H1 (cell line): ENCODE measurements around the gene ASH1L. TPM values are rescaled to one million over a fixed set of nuclear protein-coding genes. Genes with fewer than 3 reads are reported as not detected.
"Not testable (repeated sequence)": the region's sequence is repeated elsewhere in the genome, so short reads cannot be mapped to it uniquely, and the experiment has no call there.

Experiments used
- CTCF ChIA-PET: fragments of 300-600 bp; sonication (Branson Sonifier 250); formaldehyde crosslinking; loops from one replicate; lab custom pipeline; 2021; ENCODE audit not compliant: partially characterized antibody; lab: Charles Lee
- POLR2A ChIA-PET: fragments of 300-600 bp; sonication (Branson Sonifier 250); formaldehyde crosslinking; loops from one replicate; lab custom pipeline; 2021; ENCODE audit warnings: inconsistent platforms; ENCODE audit not compliant: partially characterized antibody; lab: Charles Lee
- DNase-seq, 2 experiments: peaks; one replicate each; pipeline versions ENCODE4 v3.0.0 to v3.0.0-alpha.2; 2010 to 2022; ENCODE audit warnings: low spot score in 2 of 2, low read depth in 1 of 2, mixed read lengths in 1 of 2
- FAIRE-seq: peaks from 2 replicates; lab custom pipeline; 2011; peaks lifted over from hg19 to GRCh38; lab: Jason Lieb, UNC
- H2AFZ ChIP-seq: 2 replicates; pipeline ENCODE4 v1.8.1; 2012; ENCODE audit warnings: low read length, inconsistent platforms
- H2AK5ac ChIP-seq: 2 replicates; pipeline ENCODE4 v1.6.1; 2013; ENCODE audit warnings: low read depth, low read length
- H2BK120ac ChIP-seq: replicated peaks from 2 replicates; pipeline ENCODE3; 2013; ENCODE audit warnings: low read depth, low read length, inconsistent platforms
- H2BK12ac ChIP-seq: 2 replicates; pipeline ENCODE4 v1.6.1; 2013; ENCODE audit warnings: low read depth, low read length
- H2BK15ac ChIP-seq: 2 replicates; pipeline ENCODE4 v1.6.1; 2013; ENCODE audit warnings: low read length
- H2BK20ac ChIP-seq: 2 replicates; pipeline ENCODE4 v1.6.1; 2013; ENCODE audit warnings: low read length
- H2BK5ac ChIP-seq: 2 replicates; pipeline ENCODE4 v1.6.1; 2013; ENCODE audit warnings: low read depth, low read length
- H3K14ac ChIP-seq: 2 replicates; pipeline ENCODE4 v1.6.1; 2013; ENCODE audit warnings: inconsistent platforms; ENCODE audit not compliant: insufficient read length
- H3K18ac ChIP-seq: 2 replicates; pipeline ENCODE4 v1.6.1; 2013; ENCODE audit warnings: low read length; ENCODE audit errors: extremely low read depth
- H3K23ac ChIP-seq: 2 replicates; pipeline ENCODE4 v1.6.1; 2013; ENCODE audit warnings: inconsistent platforms; ENCODE audit not compliant: insufficient read length
- H3K23me2 ChIP-seq: 2 replicates; pipeline ENCODE4 v1.6.1; 2013; ENCODE audit warnings: low read depth, low read length
- H3K27ac ChIP-seq: 2 replicates; pipeline ENCODE4 v1.6.1; 2011; ENCODE audit warnings: low read depth, low read length, inconsistent platforms
- H3K27me3 ChIP-seq, 4 experiments: replicated peaks in 1 of 4; 1 replicate in 1 of 4; 2 replicates in 3 of 4; pipeline versions ENCODE4 v1.6.1 to v1.8.1; 2011 to 2013; ENCODE audit warnings: low read length in 3 of 4, mild to moderate bottlenecking in 3 of 4, inconsistent platforms in 2 of 4, mixed read lengths in 2 of 4, moderate library complexity in 1 of 4; ENCODE audit not compliant: control insufficient read depth in 3 of 4, insufficient read depth in 3 of 4; ENCODE audit errors: extremely low read depth in 1 of 4
- H3K36me3 ChIP-seq, 4 experiments: 2 replicates each; pipeline versions ENCODE4 v1.6.1 to v1.8.1; 2011 to 2013; ENCODE audit warnings: mild to moderate bottlenecking in 4 of 4, low read length in 3 of 4, moderate library complexity in 2 of 4, control low read depth in 1 of 4, inconsistent platforms in 1 of 4; ENCODE audit not compliant: insufficient read depth in 4 of 4, control insufficient read depth in 2 of 4
- H3K4ac ChIP-seq: replicated peaks from 2 replicates; pipeline ENCODE3; 2013; ENCODE audit warnings: low read length, low read depth, mixed read lengths, inconsistent platforms; ENCODE audit not compliant: insufficient read length
- H3K4me1 ChIP-seq, 4 experiments: replicated peaks in 1 of 4; 1 replicate in 1 of 4; 2 replicates in 3 of 4; pipeline versions ENCODE4 v1.6.1 to v1.8.1; 2011 to 2013; ENCODE audit warnings: low read length in 3 of 4, inconsistent platforms in 2 of 4, mixed read lengths in 1 of 4; ENCODE audit not compliant: insufficient read depth in 4 of 4, control insufficient read depth in 3 of 4
- H3K4me2 ChIP-seq, 2 experiments: 2 replicates each; pipeline versions ENCODE4 v1.6.1 to v1.8.1; 2011 to 2013; ENCODE audit warnings: low read depth in 2 of 2, low read length in 2 of 2, control low read depth in 1 of 2, inconsistent platforms in 1 of 2, mild to moderate bottlenecking in 1 of 2; ENCODE audit not compliant: insufficient read depth in 1 of 2
- H3K4me3 ChIP-seq, 4 experiments: fragments of 200-600, 300-600 bp in 1 of 4; sonication (generic), shearing (Covaris generic), sonication (Bioruptor Twin) in 1 of 4; 2 replicates each; pipeline versions ENCODE4 v1.5.1 to v1.8.1; 2011 to 2016; ENCODE audit warnings: low read length in 4 of 4, low read depth in 3 of 4, control low read depth in 2 of 4, inconsistent platforms in 2 of 4, mild to moderate bottlenecking in 2 of 4, mixed read lengths in 1 of 4, moderate library complexity in 1 of 4; ENCODE audit not compliant: insufficient read depth in 2 of 4; ENCODE audit errors: extremely low read depth in 1 of 4
- H3K56ac ChIP-seq: replicated peaks from 2 replicates; pipeline ENCODE3; 2013; ENCODE audit warnings: low read depth, mild to moderate bottlenecking, mixed read lengths, low read length, inconsistent platforms; ENCODE audit not compliant: insufficient read length
- H3K79me1 ChIP-seq: 2 replicates; pipeline ENCODE4 v1.6.1; 2013; ENCODE audit warnings: low read depth, low read length, control low read depth
- H3K79me2 ChIP-seq, 2 experiments: 2 replicates each; pipeline versions ENCODE4 v1.6.1 to v1.8.1; 2012 to 2013; ENCODE audit warnings: low read length in 2 of 2, mild to moderate bottlenecking in 2 of 2, inconsistent platforms in 1 of 2; ENCODE audit not compliant: insufficient read depth in 2 of 2, control insufficient read depth in 1 of 2
- H3K9ac ChIP-seq, 4 experiments: replicated peaks in 1 of 4; 1 replicate in 1 of 4; 2 replicates in 3 of 4; pipeline versions ENCODE4 v1.6.1 to v1.8.1; 2011 to 2013; ENCODE audit warnings: low read depth in 3 of 4, low read length in 3 of 4, control low read depth in 2 of 4, mild to moderate bottlenecking in 2 of 4, moderate library complexity in 2 of 4, inconsistent platforms in 1 of 4; ENCODE audit errors: extremely low read depth in 1 of 4
- H3K9me3 ChIP-seq, 2 experiments: 2 replicates each; pipeline versions ENCODE4 v1.6.1 to v1.8.1; 2012 to 2013; ENCODE audit warnings: mild to moderate bottlenecking in 2 of 2, moderate library complexity in 2 of 2, control low read depth in 1 of 2, inconsistent platforms in 1 of 2, low read depth in 1 of 2, low read length in 1 of 2, mixed read lengths in 1 of 2; ENCODE audit not compliant: insufficient read depth in 2 of 2
- H4K20me1 ChIP-seq, 2 experiments: replicated peaks in 1 of 2; 2 replicates each; pipeline versions ENCODE3 to v1.8.1; 2011 to 2013; ENCODE audit warnings: inconsistent platforms in 2 of 2, low read length in 2 of 2, mild to moderate bottlenecking in 1 of 2; ENCODE audit not compliant: insufficient read depth in 2 of 2, control insufficient read depth in 1 of 2
- H4K5ac ChIP-seq: 2 replicates; pipeline ENCODE4 v1.6.1; 2013; ENCODE audit warnings: low read length, low read depth, mixed read lengths, inconsistent platforms; ENCODE audit not compliant: insufficient read length
- H4K8ac ChIP-seq: 2 replicates; pipeline ENCODE4 v1.8.0; 2013; ENCODE audit warnings: mild to moderate bottlenecking, moderate library complexity, low read length, inconsistent platforms; ENCODE audit not compliant: insufficient read depth; ENCODE audit errors: extremely low read depth
- H4K91ac ChIP-seq: replicated peaks from 2 replicates; pipeline ENCODE3; 2013; ENCODE audit warnings: low read length, mixed read lengths, inconsistent platforms; ENCODE audit not compliant: insufficient read length
- WGBS, 2 experiments: shearing (Covaris generic) in 1 of 2; methylation state at CpG; one replicate each; pipeline versions ENCODE4 v1.1.6 to v1.1.7; 2013 to 2015; ENCODE audit warnings: low lambda C conversion rate in 2 of 2, mixed read lengths in 2 of 2, inconsistent platforms in 1 of 2, low coverage in 1 of 2, missing lambda C conversion rate in 1 of 2; ENCODE audit not compliant: insufficient replicate concordance in 2 of 2, insufficient coverage in 1 of 2, insufficient read length in 1 of 2; ENCODE audit errors: extremely low coverage in 1 of 2, missing lambda C conversion rate in 1 of 2; 5-methylcytosine and 5-hydroxymethylcytosine counted together
- polyA plus RNA-seq, 7 experiments: library from polyadenylated mRNA; depleted of rRNA in 3 of 7; stranded (reverse) in 5 of 7; unstranded in 2 of 7; fragments of >200 nt in 5 of 7; fragments of 200-250 nt in 2 of 7; gene quantifications; 1 replicate in 5 of 7; 2 replicates in 1 of 7; 4 replicates in 1 of 7; pipeline versions ENCODE4 v1.2.1 to v1.2.3, GENCODE V29; 2011 to 2013; ENCODE audit warnings: missing spikeins in 2 of 7, mixed read lengths in 2 of 7
- total RNA-seq: library from RNA; stranded (reverse); fragmentation: NEBNext Ultra II Directional; extraction: Animal tissue kit (Norgen Biotek cat#: 25700); gene quantifications from 2 replicates; pipeline ENCODE4 v1.2.1, GENCODE V29; 2021

The ASH1L gene
- total and polyA plus RNA-seq, 2 of the 8 experiments (the other 6 are each of a cell fraction or from before 2014, with no cell fraction given), result 7.5 to 27.6 TPM

DNA sequence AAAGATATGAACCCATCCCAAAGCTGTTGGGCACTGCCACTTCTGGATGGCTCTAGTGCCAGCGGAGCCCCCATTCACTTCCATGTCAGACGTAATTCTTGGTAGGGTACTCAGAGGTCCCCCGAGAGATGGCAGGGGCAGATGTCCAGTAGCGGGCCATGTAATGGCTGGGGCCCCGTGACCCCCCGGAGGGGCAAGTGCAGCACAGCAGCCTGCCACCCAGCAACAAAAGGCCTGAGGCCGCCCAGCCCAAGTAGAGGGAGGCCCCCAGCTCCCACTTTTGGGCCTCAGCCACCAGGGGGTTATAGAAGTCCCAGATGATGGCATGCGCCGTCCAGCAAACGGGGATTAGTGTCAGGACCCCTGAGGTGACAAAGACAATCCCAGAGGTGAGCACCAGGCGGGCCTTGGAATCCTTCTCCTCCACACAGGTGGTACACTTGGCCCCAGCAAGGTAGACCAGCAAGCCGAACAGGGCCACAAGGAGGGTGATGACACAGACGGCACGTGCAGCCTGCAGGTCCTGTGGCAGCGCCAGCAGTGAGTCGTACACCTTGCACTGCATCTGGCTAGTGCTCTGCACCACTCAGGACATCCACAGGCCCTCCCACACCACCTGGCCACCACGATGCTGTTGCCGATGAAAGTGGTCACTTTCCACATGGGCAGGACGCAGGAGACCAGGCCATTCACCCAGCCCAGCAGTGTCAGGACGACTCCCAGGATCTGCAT lies 28.1 kb upstream of the ASH1L start:
- H3K23me2 ChIP-seq, H3K36me3 ChIP-seq, H3K79me2 ChIP-seq, H3K79me1 ChIP-seq, POLR2A ChIA-PET, H3K4me1 ChIP-seq, H3K4me3 ChIP-seq, H3K9ac ChIP-seq, H2BK20ac ChIP-seq, H4K91ac ChIP-seq, H3K4ac ChIP-seq, H3K27ac ChIP-seq, H2BK120ac ChIP-seq, H4K5ac ChIP-seq, FAIRE-seq, H2AFZ ChIP-seq, H3K18ac ChIP-seq, H2AK5ac ChIP-seq, H3K4me2 ChIP-seq, H2BK15ac ChIP-seq, H4K8ac ChIP-seq, H3K23ac ChIP-seq, H3K56ac ChIP-seq, H3K9me3 ChIP-seq, H3K14ac ChIP-seq, H3K27me3 ChIP-seq, H4K20me1 ChIP-seq: not testable (repeated sequence)
- peak in 1 of 2 experiments; percentile 49 for DNase-seq
- CTCF ChIA-PET, result interaction anchor here (0.7 to 5.2 kb wide), 4 partner anchors 8 to 415 kb away, joined by 3 to 22 read pairs (median 4); no protein-coding TSS in a partner anchor
- WGBS, 2 experiments, result 90% methylated on average over 17 of the region's 20 CpGs; no CpG with 5 or more reads in 1 of the 2 experiments
- peak overlapping the region; percentile 75; the same call in 1 of the 2 replicates for H2BK5ac ChIP-seq
- H2BK12ac ChIP-seq, result peak overlapping the region; percentile 80; the same call in 1 of the 2 replicates
